ENCODE measurements around the gene PLEKHM2.

The PLEKHM2 gene

DNA sequence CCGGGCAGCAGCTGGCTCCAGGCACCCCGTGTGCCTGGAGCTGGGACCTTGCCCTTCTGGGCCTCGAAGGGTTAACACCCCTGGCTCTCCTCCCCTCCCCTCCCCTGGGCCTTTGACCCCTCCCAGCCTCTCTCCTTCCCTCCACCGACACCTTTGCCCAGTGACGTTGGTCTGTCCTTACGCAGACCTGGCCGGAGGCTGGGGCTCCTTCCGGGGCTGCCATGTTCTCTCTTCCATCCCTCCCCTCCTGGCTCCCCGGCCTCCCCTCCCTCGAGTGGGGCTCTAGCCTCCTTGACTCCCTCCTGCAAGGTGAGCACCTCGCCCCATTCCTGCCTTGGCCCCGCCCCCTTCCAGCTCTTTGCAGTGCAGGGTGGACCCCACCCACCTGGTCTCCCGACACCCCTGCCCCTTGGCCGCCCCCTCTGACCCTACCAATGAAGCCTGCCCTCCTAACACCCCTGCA is 58.2 kb downstream of the PLEKHM2 start, which contains the start of gene TMEM82:
Gene TMEM82, plus strand, starts transcription at position 161 of the 463 bp plus-strand sequence. Its CDS starts 61 bp downstream, at position 222.
- Histone ChIP-seq H3K9ac (ENCODE audit: low read depth, low read length) (no peak within 1 kb of the TSS), H3K4me3 (ENCODE audit: low read depth, low read length) (no peak within 1 kb of the TSS; the same call in 1 of the 2 replicates), H3K36me3 (ENCODE audit: control insufficient read depth, insufficient read depth, low read length) (no peaks in the 10 kb centered on the region), H3K9me3 (ENCODE audit: control insufficient read depth, insufficient read depth, low read length) (no peaks in the 10 kb centered on the region), H3K27ac (ENCODE audit: low read depth, low read length) (peak within 1 kb of the TSS; percentile 13), H3K4me1 (ENCODE audit: control insufficient read depth, insufficient read depth, low read length) (peaks cover 3% of the 10 kb centered on the region; the same call in 1 of the 2 replicates), H3K27me3 (ENCODE audit: control insufficient read depth, insufficient read depth, low read length) (no peaks in the 10 kb centered on the region)

GRCh38 chr1:15744122-15744679 is 60.1 kb downstream of the PLEKHM2 start:
- peaks cover 5% of the 10 kb centered on the region; the same call in 1 of the 2 replicates for H3K4me1 ChIP-seq (ENCODE audit: control insufficient read depth, insufficient read depth, low read length)
- H3K9ac ChIP-seq (ENCODE audit: low read depth, low read length), result no peak overlapping the region
- no peaks in the 10 kb centered on the region for H3K9me3 ChIP-seq (ENCODE audit: control insufficient read depth, insufficient read depth, low read length)
- no peaks in the 10 kb centered on the region for H3K36me3 ChIP-seq (ENCODE audit: control insufficient read depth, insufficient read depth, low read length)
- no peak overlapping the region for H3K4me3 ChIP-seq (ENCODE audit: low read depth, low read length)
- H3K27me3 ChIP-seq (ENCODE audit: control insufficient read depth, insufficient read depth, low read length), result no peaks in the 10 kb centered on the region
- H3K27ac ChIP-seq (ENCODE audit: low read depth, low read length), result no peak overlapping the region

GRCh38 chr1:15747378-15747777 is 63.3 kb downstream of the PLEKHM2 start:
- Histone ChIP-seq H3K9ac (ENCODE audit: low read depth, low read length) (no peak overlapping the region), H3K36me3 (ENCODE audit: control insufficient read depth, insufficient read depth, low read length) (no peaks in the 10 kb centered on the region), H3K27me3 (ENCODE audit: control insufficient read depth, insufficient read depth, low read length) (no peaks in the 10 kb centered on the region), H3K4me3 (ENCODE audit: low read depth, low read length) (no peak overlapping the region), H3K27ac (ENCODE audit: low read depth, low read length) (no peak overlapping the region), H3K9me3 (ENCODE audit: control insufficient read depth, insufficient read depth, low read length) (no peaks in the 10 kb centered on the region), H3K4me1 (ENCODE audit: control insufficient read depth, insufficient read depth, low read length) (peaks cover 9% of the 10 kb centered on the region; the same call in 1 of the 2 replicates)

- H3K27me3 ChIP-seq (ENCODE audit: control insufficient read depth, insufficient read depth, low read length), result no peaks in the 10 kb centered on the region
- no peaks in the 10 kb centered on the region for H3K36me3 ChIP-seq (ENCODE audit: control insufficient read depth, insufficient read depth, low read length)
- H3K4me1 ChIP-seq (ENCODE audit: control insufficient read depth, insufficient read depth, low read length), result peaks cover 9% of the 10 kb centered on the region; the same call in 1 of the 2 replicates
- no peaks in the 10 kb centered on the region for H3K9me3 ChIP-seq (ENCODE audit: control insufficient read depth, insufficient read depth, low read length)
- no peak overlapping the region for H3K27ac ChIP-seq (ENCODE audit: low read depth, low read length)
- H3K4me3 ChIP-seq (ENCODE audit: low read depth, low read length), result no peak overlapping the region
- H3K9ac ChIP-seq (ENCODE audit: low read depth, low read length), result no peak overlapping the region
Measured at GRCh38 chr1:15748264-15748663, 64.1 kb downstream of the PLEKHM2 start.

DNA sequence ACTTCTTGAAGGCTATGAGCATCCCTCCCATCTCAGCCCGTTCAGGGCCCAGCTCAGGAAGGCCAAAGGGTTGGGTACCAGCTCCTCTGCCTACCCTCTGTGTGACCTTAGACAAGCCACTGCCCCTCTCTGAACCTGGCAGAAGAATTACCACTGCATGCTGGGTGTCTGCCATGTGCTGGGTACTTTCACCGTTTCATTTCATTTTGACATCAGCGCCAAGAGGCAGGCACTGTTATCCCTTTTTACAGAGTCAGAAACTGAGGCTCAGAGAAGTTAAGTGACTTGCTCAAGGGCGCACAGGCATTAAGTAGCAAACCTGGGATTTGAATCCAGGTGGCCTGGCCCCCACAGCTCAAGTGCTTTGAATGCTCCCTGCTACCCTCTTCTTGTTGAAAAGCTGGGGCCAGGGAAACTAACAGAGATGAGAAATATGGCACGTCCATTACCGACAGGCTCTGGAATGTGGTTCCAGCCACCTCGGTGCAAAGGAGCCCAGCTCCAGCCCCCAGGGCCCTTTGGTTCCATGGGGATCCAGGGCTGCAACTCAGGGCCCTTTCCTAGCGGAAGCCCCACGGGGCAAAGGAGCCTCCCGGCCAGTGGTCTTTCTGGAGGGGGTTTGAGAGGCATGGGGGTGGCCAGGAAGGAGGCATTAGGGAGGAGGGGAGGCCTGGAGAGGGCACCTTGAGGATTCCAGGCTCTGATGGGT is 64.7 kb downstream of the PLEKHM2 start:
- no peaks in the 10 kb centered on the region for H3K36me3 ChIP-seq (ENCODE audit: control insufficient read depth, insufficient read depth, low read length)
- no peaks in the 10 kb centered on the region for H3K9me3 ChIP-seq (ENCODE audit: control insufficient read depth, insufficient read depth, low read length)
- no peak overlapping the region for H3K9ac ChIP-seq (ENCODE audit: low read depth, low read length)
- no peak overlapping the region for H3K4me3 ChIP-seq (ENCODE audit: low read depth, low read length)
- H3K27me3 ChIP-seq (ENCODE audit: control insufficient read depth, insufficient read depth, low read length), result no peaks in the 10 kb centered on the region
- H3K4me1 ChIP-seq (ENCODE audit: control insufficient read depth, insufficient read depth, low read length), result peaks cover 9% of the 10 kb centered on the region; the same call in 1 of the 2 replicates
- no peak overlapping the region for H3K27ac ChIP-seq (ENCODE audit: low read depth, low read length)

DNA sequence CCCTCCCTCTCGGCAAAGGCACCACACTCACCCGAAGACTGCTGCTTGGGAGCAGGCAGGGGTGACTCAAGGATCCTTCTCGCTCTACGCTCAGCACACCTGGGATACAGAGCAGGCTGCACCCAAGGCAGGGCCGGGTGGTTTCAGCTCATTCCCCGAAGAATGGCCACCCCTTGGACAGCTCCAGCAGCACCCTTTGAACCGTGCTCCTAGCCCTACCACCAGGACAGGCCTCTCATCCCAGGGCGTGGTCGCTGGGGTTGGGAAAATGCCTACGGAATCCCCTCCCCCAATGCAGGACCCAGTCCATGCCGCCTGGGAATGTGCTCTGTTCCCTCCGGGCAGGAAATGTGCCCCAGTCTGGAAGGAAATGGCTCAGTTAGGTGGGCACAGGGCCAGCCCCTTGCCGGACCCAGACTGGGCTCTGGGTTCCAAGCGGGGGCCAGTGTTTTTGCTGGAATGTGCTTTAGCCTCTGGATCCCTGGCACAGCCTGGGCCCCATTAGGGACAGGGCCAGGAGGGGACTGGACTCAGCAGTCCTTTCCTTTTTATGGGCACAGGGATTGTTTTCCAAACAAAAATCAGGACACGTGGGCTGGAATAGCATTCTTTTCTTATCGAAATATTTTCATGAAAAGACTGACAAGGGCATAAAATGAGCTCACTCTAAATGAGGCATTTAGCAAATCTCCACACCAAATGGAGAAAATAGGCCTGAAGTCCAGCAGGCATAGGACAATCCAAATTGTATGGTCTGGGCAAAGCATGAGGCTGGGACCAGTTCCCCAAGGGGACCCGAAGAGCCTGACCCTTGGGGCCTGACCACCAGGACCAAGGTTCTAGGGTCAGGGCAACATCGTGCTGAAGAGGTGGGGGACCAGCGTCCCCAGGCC is 65.5 kb downstream of the PLEKHM2 start:
- no peak overlapping the region for H3K4me3 ChIP-seq (ENCODE audit: low read depth, low read length)
- H3K9me3 ChIP-seq (ENCODE audit: control insufficient read depth, insufficient read depth, low read length), result no peaks in the 10 kb centered on the region
- no peak overlapping the region for H3K27ac ChIP-seq (ENCODE audit: low read depth, low read length)
- no peaks in the 10 kb centered on the region for H3K36me3 ChIP-seq (ENCODE audit: control insufficient read depth, insufficient read depth, low read length)
- peaks cover 9% of the 10 kb centered on the region; the same call in 1 of the 2 replicates for H3K4me1 ChIP-seq (ENCODE audit: control insufficient read depth, insufficient read depth, low read length)
- no peak overlapping the region for H3K9ac ChIP-seq (ENCODE audit: low read depth, low read length)
- no peaks in the 10 kb centered on the region for H3K27me3 ChIP-seq (ENCODE audit: control insufficient read depth, insufficient read depth, low read length)

DNA sequence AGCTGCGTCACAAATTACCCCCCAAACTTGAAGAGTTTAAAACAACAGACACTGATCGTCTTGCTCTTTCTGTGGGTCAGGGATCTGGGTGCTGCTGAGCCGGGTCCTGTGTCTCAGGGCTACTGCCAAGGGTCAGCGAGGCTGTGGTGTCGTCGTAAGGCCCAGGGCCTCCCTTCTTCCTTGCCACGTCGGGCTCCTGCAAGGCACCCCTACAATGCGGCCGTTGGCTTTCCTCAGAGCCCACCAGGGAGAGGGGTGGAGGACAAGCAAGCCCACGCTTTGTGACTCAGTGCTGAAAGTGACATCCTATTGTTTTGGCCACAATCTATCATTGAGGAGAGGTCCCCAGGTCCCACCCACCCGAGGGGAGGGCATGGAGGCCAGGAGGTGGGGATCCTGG is 66.8 kb downstream of the PLEKHM2 start:
- H3K27me3 ChIP-seq (ENCODE audit: control insufficient read depth, insufficient read depth, low read length), result no peaks in the 10 kb centered on the region
- no peak overlapping the region for H3K27ac ChIP-seq (ENCODE audit: low read depth, low read length)
- no peak overlapping the region for H3K4me3 ChIP-seq (ENCODE audit: low read depth, low read length)
- H3K9ac ChIP-seq (ENCODE audit: low read depth, low read length), result no peak overlapping the region
- H3K36me3 ChIP-seq (ENCODE audit: control insufficient read depth, insufficient read depth, low read length), result no peaks in the 10 kb centered on the region
- peaks cover 16% of the 10 kb centered on the region for H3K4me1 ChIP-seq (ENCODE audit: control insufficient read depth, insufficient read depth, low read length)
- H3K9me3 ChIP-seq (ENCODE audit: control insufficient read depth, insufficient read depth, low read length), result no peaks in the 10 kb centered on the region

DNA sequence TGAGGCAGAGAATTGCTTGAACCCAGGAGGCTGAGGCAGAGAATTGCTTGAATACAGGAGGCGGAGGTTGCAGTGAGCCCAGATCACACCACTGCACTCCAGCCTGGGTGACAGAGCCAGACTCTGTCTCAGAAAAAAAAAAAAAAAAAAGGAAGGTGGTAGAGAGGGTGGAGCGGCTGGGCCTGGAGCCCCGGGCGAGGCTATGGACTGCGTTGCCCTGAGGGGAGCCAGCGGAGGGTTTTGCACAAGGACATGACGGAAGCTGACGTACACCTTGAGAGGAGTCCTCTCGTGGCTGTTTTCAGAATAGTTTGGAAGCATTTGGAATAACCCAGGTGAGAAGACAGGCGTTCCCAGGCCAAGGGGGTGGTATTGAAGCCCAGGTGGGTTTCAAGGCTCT is 67.6 kb downstream of the PLEKHM2 start:
- H3K27me3 ChIP-seq (ENCODE audit: control insufficient read depth, insufficient read depth, low read length), result no peaks in the 10 kb centered on the region
- no peak overlapping the region for H3K4me3 ChIP-seq (ENCODE audit: low read depth, low read length)
- H3K27ac ChIP-seq (ENCODE audit: low read depth, low read length), result no peak overlapping the region
- H3K9ac ChIP-seq (ENCODE audit: low read depth, low read length), result no peak overlapping the region
- no peaks in the 10 kb centered on the region for H3K9me3 ChIP-seq (ENCODE audit: control insufficient read depth, insufficient read depth, low read length)
- no peaks in the 10 kb centered on the region for H3K36me3 ChIP-seq (ENCODE audit: control insufficient read depth, insufficient read depth, low read length)
- peaks cover 23% of the 10 kb centered on the region for H3K4me1 ChIP-seq (ENCODE audit: control insufficient read depth, insufficient read depth, low read length)

DNA sequence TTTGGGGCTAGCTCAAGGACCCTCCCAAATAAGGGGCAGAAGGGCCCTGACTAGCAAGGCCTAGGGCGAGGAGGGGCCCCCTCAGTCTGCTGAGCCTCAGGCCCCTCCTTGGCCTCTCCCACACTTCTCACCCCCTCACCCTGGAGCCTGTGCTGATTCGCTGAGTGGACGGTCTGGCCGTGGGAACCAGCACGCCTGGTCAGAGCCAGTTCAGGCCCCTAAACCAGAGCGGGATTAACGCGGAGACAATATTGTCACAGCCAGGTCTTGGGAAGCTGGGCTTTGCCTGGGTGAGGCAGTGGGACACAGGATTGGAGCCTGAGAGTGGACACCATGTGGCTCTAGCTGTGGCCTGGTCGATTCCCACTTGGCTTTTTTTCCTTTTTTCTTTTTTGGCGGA is 69.7 kb downstream of the PLEKHM2 start:
- Histone ChIP-seq H3K9me3 (ENCODE audit: control insufficient read depth, insufficient read depth, low read length) (no peaks in the 10 kb centered on the region), H3K4me1 (ENCODE audit: control insufficient read depth, insufficient read depth, low read length) (peaks cover 36% of the 10 kb centered on the region), H3K36me3 (ENCODE audit: control insufficient read depth, insufficient read depth, low read length) (no peaks in the 10 kb centered on the region), H3K27ac (ENCODE audit: low read depth, low read length) (no peak overlapping the region), H3K4me3 (ENCODE audit: low read depth, low read length) (no peak overlapping the region), H3K9ac (ENCODE audit: low read depth, low read length) (no peak overlapping the region), H3K27me3 (ENCODE audit: control insufficient read depth, insufficient read depth, low read length) (no peaks in the 10 kb centered on the region)

GRCh38 chr1:15755021-15755645 is 71.0 kb downstream of the PLEKHM2 start:
- H3K9ac ChIP-seq (ENCODE audit: low read depth, low read length), result no peak overlapping the region
- no peaks in the 10 kb centered on the region for H3K36me3 ChIP-seq (ENCODE audit: control insufficient read depth, insufficient read depth, low read length)
- no peaks in the 10 kb centered on the region for H3K27me3 ChIP-seq (ENCODE audit: control insufficient read depth, insufficient read depth, low read length)
- no peaks in the 10 kb centered on the region for H3K9me3 ChIP-seq (ENCODE audit: control insufficient read depth, insufficient read depth, low read length)
- no peak overlapping the region for H3K4me3 ChIP-seq (ENCODE audit: low read depth, low read length)
- H3K27ac ChIP-seq (ENCODE audit: low read depth, low read length), result no peak overlapping the region
- peaks cover 27% of the 10 kb centered on the region for H3K4me1 ChIP-seq (ENCODE audit: control insufficient read depth, insufficient read depth, low read length)
